Measurements from ENCODE around the gene ST6GALNAC2.

ST6GALNAC2 gene

DNA sequence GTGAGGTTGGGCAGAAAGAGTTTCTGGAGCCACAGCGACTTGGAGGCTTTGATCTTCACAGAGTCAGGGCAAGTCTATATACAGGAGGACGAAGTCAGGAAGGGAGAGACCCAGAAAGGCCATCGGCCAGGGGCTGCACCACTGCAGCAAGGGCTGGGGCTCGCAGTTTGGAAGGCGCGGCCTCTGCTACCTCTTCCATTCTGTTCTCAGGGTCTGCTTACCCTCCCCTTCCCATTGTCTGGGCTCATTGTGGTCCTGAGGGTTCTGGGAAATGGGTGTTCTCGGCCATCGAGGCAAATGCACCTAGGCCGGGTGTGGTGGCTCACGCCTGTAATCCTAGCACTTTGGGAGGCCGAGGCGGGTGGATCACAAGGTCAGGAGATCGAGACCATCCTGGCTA, 41.9 kb upstream of the ST6GALNAC2 start:
- Histone ChIP-seq H3K27ac (no peak overlapping the region), H3K27me3 (replicated peaks) (no peaks in the 10 kb centered on the region), H3K36me3 (replicated peaks) (no peaks in the 10 kb centered on the region), H3K4me3 (ENCODE audit: low read depth, low read length) (no peak overlapping the region)
- in situ Hi-C loops (cut with HindIII; ENCODE audit: low pct_ligation_motif_present, low sequenced_read_pairs), result no loop called here
- TF ChIP-seq, protein P1, sequence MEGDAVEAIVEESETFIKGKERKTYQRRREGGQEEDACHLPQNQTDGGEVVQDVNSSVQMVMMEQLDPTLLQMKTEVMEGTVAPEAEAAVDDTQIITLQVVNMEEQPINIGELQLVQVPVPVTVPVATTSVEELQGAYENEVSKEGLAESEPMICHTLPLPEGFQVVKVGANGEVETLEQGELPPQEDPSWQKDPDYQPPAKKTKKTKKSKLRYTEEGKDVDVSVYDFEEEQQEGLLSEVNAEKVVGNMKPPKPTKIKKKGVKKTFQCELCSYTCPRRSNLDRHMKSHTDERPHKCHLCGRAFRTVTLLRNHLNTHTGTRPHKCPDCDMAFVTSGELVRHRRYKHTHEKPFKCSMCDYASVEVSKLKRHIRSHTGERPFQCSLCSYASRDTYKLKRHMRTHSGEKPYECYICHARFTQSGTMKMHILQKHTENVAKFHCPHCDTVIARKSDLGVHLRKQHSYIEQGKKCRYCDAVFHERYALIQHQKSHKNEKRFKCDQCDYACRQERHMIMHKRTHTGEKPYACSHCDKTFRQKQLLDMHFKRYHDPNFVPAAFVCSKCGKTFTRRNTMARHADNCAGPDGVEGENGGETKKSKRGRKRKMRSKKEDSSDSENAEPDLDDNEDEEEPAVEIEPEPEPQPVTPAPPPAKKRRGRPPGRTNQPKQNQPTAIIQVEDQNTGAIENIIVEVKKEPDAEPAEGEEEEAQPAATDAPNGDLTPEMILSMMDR (IDR thresholded peaks at IDR 0.05; ENCODE audit: low read depth, low read length, missing control alignments), result no peak
- no peak for DNase-seq

DNA sequence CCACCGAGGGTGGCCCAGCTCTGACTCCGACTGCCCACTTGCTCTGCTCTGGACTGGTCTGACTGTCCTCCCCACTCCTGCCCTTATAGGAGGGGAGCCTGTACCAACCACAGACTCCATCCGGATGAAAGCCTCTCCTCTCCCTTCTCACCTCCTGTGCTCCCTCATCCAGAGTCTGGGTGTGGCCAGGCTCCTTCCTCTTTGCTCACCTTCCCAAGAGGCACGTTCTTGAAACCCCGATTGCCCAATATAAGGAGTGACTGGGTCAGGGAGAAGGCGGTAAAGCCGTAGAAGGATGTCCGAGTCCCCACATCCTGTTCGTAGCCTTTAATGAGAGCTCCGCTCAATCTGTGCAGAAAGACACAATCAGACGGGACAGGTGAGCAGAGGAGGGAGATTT, 40.8 kb upstream of the ST6GALNAC2 start:
- Histone ChIP-seq H3K27ac (no peak overlapping the region), H3K36me3 (replicated peaks) (no peaks in the 10 kb centered on the region), H3K27me3 (replicated peaks) (no peaks in the 10 kb centered on the region), H3K4me3 (ENCODE audit: low read depth, low read length) (no peak overlapping the region)
- DNase-seq, result no peak
- in situ Hi-C loops (cut with HindIII; ENCODE audit: low pct_ligation_motif_present, low sequenced_read_pairs), result no loop called here
- TF ChIP-seq, protein P1 (IDR thresholded peaks at IDR 0.05; ENCODE audit: low read depth, low read length, missing control alignments), result no peak

DNA sequence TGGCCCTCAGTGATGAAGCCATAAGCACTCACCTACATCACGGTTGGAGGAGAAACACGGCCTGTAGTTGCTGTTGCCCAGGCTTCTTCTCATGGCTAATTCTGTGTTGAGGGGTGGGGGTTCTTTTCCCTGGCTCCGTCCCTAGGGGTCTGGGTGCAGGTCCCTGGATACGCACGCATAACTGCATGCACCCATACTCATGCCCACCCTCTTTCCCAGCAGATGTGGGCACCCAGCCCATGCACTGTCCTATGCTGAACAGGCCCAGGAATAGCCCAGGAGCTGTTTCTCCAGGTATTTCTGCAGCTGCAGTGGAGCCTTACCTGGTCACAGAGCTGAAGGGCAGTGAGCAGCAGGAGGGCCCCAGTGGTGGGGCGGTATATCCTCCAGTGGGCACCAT, 39.8 kb upstream of the ST6GALNAC2 start:
- no peak overlapping the region for H3K4me3 ChIP-seq (ENCODE audit: low read depth, low read length)
- no peak overlapping the region for H3K27ac ChIP-seq
- TF ChIP-seq, protein P1 (IDR thresholded peaks at IDR 0.05; ENCODE audit: low read depth, low read length, missing control alignments), result no peak
- H3K36me3 ChIP-seq (replicated peaks), result no peaks in the 10 kb centered on the region
- no peaks in the 10 kb centered on the region for H3K27me3 ChIP-seq (replicated peaks)
- in situ Hi-C loops (cut with HindIII; ENCODE audit: low pct_ligation_motif_present, low sequenced_read_pairs), result no loop called here
- no peak for DNase-seq

DNA sequence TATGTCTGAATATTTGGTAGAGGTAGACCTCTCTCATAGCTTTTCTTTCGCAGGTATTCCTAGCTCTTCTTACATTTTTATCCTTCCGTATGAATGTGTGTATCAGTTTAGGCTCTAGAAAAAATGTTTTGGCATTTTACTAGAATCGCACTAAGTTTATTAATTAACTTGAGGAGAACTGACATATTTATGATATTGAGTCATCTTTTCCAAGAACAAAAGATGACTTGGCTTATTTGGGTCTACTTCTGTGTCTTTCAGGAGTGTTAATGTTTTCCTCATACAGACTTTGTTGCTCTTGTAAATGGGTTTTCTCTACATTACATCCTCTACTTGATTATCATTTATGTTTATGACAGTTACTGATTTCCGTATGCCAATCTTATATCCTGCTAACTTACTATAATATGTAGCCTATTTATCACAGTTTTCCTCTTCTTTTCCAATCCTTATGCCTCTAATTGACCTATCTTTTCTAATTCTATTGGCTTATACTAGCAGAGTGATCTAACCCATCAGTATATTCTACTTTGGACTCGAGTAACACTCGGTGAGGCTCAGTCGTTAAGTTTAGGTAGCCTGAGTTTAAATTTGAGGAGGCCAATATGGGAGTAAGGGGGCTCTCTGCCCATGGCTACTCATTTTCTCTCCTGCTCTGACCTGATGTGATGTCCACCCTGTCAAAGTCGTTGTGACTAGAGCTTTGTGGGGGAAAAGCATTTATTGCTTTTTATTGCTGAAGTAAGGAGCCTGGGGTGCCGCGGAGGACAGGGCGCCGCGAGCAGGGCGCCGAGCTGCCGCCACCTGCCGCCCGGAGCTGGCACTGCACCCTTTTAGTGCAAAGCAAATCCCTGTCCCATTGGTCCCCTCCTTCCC, 37.8 kb upstream of the ST6GALNAC2 start:
- no peaks in the 10 kb centered on the region for H3K27me3 ChIP-seq (replicated peaks)
- in situ Hi-C loops (cut with HindIII; ENCODE audit: low pct_ligation_motif_present, low sequenced_read_pairs), result no loop called here
- no peaks in the 10 kb centered on the region for H3K36me3 ChIP-seq (replicated peaks)
- H3K27ac ChIP-seq, result no peak overlapping the region
- no peak overlapping the region for H3K4me3 ChIP-seq (ENCODE audit: low read depth, low read length)
- TF ChIP-seq, protein P1 (IDR thresholded peaks at IDR 0.05; ENCODE audit: low read depth, low read length, missing control alignments), result peak; percentile 76
- peak; percentile 54 for DNase-seq

DNA sequence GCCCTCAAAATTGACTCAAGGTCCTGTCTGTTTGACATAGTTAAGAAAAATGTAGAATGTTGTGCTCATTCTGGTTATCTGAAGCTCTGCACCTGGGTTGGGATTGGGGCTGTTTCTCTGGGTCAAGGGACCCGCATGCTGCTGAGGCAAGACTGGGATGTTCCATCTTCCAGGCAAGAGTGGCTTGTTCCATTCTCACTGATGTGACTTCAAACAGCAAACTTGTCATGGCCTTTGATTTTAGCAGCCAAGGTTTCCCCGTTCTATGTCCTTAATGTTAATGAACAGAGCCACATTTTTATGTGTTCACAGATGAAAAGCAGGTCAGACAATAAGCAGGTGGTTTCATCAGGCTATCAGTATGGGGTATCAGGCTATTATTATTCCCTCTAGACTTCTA, 32.2 kb upstream of the ST6GALNAC2 start:
- Histone ChIP-seq H3K4me3 (ENCODE audit: low read depth, low read length) (no peak overlapping the region), H3K36me3 (replicated peaks) (no peaks in the 10 kb centered on the region), H3K27ac (no peak overlapping the region), H3K27me3 (replicated peaks) (no peaks in the 10 kb centered on the region)
- TF ChIP-seq, protein P1 (IDR thresholded peaks at IDR 0.05; ENCODE audit: low read depth, low read length, missing control alignments), result no peak
- DNase-seq, result no peak
- in situ Hi-C loops (cut with HindIII; ENCODE audit: low pct_ligation_motif_present, low sequenced_read_pairs), result no loop called here

Measured in brain microvascular endothelial cell (primary cell).